ENCODE results near the gene UTRN.

GRCh38 chr6:144295981-144296767, 11.0 kb downstream of the UTRN start:
- TF ChIP-seq, protein P1, sequence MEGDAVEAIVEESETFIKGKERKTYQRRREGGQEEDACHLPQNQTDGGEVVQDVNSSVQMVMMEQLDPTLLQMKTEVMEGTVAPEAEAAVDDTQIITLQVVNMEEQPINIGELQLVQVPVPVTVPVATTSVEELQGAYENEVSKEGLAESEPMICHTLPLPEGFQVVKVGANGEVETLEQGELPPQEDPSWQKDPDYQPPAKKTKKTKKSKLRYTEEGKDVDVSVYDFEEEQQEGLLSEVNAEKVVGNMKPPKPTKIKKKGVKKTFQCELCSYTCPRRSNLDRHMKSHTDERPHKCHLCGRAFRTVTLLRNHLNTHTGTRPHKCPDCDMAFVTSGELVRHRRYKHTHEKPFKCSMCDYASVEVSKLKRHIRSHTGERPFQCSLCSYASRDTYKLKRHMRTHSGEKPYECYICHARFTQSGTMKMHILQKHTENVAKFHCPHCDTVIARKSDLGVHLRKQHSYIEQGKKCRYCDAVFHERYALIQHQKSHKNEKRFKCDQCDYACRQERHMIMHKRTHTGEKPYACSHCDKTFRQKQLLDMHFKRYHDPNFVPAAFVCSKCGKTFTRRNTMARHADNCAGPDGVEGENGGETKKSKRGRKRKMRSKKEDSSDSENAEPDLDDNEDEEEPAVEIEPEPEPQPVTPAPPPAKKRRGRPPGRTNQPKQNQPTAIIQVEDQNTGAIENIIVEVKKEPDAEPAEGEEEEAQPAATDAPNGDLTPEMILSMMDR (IDR thresholded peaks at IDR 0.05): no peak
- no peak for TF ChIP-seq POLR2A (IDR thresholded peaks at IDR 0.05)

Data from thyroid gland (tissue), 4 donors.